ENCODE data around the gene TP53TG5.

Gene TP53TG5

DNA sequence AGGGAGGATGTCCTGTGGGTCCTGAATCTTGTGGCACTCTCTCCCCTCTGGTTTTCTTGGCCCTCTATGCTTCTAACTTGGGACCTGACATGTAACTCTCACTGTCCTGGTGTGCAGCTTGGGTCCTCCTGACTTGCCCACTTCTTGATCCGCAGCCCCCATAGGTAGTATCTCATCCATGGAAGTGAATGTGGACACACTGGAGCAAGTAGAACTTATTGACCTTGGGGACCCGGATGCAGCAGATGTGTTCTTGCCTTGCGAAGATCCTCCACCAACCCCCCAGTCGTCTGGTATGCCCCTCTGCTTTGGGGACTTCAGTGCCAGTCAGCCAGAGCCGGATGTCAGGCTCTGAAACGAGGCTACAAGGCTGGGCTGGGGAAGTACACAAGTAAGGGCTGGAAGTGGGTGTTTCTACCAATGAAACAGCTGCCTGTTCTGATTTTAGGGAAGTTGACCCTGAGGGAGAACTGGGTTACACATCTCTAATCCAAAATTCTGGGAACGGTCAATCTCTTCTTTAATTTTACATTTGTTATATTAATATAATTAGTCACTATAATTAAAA lies 30.6 kb upstream of the TP53TG5 start:
- Mint-ChIP-seq H3K36me3 (ENCODE audit: low read depth) (peaks cover 4% of the 10 kb centered on the region), H3K27ac (no peak overlapping the region), H3K4me1 (ENCODE audit: low read depth) (peaks cover 17% of the 10 kb centered on the region), H3K27me3 (ENCODE audit: low read depth) (peaks cover 18% of the 10 kb centered on the region), H3K4me3 (no peak overlapping the region), H3K9me3 (no peaks in the 10 kb centered on the region)

DNA sequence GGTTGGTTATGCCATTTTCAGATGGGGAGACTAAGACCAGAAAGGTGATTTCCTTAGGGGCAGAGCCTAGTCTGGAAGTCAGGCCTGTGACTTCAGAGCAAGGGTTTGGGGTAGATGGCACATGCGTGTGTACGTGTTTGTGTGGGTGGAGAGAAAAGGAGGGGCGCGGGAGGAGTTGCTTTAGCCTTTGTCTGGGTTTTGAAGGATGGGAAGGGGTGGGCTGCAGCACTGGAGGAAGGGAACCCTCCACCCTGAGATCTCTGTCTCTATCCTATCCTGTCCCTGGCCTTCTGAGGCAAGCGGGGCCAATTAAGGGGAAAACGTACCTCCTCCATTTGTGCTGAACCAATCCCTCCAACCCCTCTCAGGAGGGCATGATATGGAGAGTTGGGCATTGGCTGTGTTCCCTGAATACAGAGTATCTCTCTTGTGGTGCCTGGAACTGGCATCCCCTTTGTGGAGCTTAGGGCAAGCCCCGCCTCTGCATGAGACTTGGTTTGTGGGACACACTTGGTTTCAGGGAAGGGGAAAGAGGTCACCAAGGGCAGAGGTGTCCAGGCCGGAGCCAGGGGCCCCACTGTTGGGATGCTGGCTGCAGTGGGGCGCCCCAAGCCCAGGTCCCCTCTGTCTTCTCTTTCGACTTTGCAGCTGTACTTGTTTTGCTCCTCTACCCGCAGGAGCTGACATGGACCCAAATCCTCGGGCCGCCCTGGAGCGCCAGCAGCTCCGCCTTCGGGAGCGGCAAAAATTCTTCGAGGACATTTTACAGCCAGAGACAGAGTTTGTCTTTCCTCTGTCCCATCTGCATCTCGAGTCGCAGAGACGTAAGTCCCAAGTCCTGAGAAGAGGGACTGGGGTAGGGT lies 29.9 kb upstream of the TP53TG5 start, which contains the start of gene DBNDD2:
Gene DBNDD2 (plus strand): TSS at position 507 of the 863 bp plus-strand sequence. CDS start 179 bp downstream, at position 686.
- Mint-ChIP-seq H3K4me1 (ENCODE audit: low read depth) (peaks cover 17% of the 10 kb centered on the region), H3K27me3 (ENCODE audit: low read depth) (peaks cover 18% of the 10 kb centered on the region), H3K4me3 (peak within 1 kb of the TSS; percentile 80), H3K36me3 (ENCODE audit: low read depth) (peaks cover 7% of the 10 kb centered on the region), H3K27ac (no peak within 1 kb of the TSS), H3K9me3 (no peaks in the 10 kb centered on the region)

GRCh38 chr20:45407067-45407745 lies 29.1 kb upstream of the TP53TG5 start:
- H3K27me3 Mint-ChIP-seq (ENCODE audit: low read depth) = peaks cover 18% of the 10 kb centered on the region
- peaks cover 12% of the 10 kb centered on the region for H3K36me3 Mint-ChIP-seq (ENCODE audit: low read depth)
- H3K9me3 Mint-ChIP-seq = peaks cover 6% of the 10 kb centered on the region
- no peak overlapping the region for H3K27ac Mint-ChIP-seq
- H3K4me3 Mint-ChIP-seq = peak overlapping the region; percentile 80
- peaks cover 17% of the 10 kb centered on the region for H3K4me1 Mint-ChIP-seq (ENCODE audit: low read depth)

DNA sequence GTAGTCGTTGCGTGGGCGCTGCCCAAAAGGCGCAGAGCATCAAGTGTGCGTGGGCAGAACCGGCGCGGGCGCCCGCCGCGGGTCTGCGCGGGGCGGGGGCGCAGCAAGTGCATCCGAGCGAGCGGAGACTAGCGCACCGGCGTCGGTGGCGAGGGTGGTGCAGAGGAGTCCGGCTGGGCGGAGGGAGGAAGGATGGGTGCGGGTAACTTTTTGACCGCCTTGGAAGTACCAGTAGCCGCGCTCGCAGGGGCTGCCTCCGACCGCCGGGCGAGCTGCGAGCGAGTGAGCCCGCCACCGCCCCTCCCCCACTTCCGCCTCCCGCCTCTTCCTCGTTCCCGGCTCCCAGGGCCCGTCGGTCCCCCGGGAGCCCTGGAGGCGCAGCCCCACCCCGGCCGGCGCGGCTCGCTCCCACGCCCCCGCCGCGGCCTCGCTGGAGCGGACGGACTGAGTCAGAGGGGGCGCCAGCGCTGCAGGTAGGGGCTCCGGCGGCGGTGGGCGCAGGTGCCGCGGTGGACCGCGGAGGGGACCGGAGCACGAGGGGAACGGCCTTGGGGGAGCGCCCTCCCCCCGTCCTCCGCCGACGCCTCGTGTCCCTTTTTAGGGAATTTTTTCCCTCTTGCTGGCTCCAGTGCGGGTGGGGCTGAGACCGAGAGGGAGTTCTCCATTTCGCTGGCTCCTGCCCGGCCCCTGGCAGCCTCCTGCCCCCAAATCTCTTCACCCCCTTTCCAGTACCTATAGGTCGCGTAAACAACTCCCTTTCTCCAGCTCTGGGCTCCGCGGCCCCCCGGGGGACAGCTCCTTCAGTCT lies 28.3 kb upstream of the TP53TG5 start:
- Mint-ChIP-seq H3K27ac (peak overlapping the region; percentile 55), H3K36me3 (ENCODE audit: low read depth) (peaks cover 19% of the 10 kb centered on the region), H3K9me3 (peaks cover 13% of the 10 kb centered on the region), H3K4me3 (peak overlapping the region; percentile 80), H3K27me3 (ENCODE audit: low read depth) (peaks cover 18% of the 10 kb centered on the region), H3K4me1 (ENCODE audit: low read depth) (peaks cover 17% of the 10 kb centered on the region)

GRCh38 chr20:45405571-45406259 lies 27.6 kb upstream of the TP53TG5 start:
- peaks cover 18% of the 10 kb centered on the region for H3K27me3 Mint-ChIP-seq (ENCODE audit: low read depth)
- H3K4me1 Mint-ChIP-seq (ENCODE audit: low read depth) = peaks cover 17% of the 10 kb centered on the region
- H3K9me3 Mint-ChIP-seq = peaks cover 19% of the 10 kb centered on the region
- no peak overlapping the region for H3K27ac Mint-ChIP-seq
- H3K4me3 Mint-ChIP-seq = peak overlapping the region; percentile 72
- H3K36me3 Mint-ChIP-seq (ENCODE audit: low read depth) = peaks cover 19% of the 10 kb centered on the region

DNA sequence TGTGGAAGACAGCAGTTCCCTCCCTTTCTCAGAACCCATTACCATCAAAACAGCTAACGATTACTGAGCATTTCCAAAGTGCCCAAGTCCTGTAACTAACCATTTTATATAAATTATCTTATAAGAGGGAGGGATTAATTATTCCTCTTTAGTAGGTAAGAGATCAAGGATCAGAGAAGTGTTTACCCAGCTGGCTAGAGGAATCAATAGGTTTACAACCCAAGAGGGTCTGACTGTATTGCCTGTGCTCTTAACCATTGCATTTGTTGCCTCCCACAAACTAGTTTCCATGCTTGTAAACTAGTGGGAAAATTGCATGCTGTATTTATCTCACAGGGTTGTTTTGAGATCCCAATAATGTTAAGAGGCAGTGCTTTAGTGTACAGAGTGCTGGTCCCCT lies 26.3 kb upstream of the TP53TG5 start:
- H3K4me3 Mint-ChIP-seq = peak overlapping the region; percentile 67
- peaks cover 18% of the 10 kb centered on the region for H3K27me3 Mint-ChIP-seq (ENCODE audit: low read depth)
- H3K36me3 Mint-ChIP-seq (ENCODE audit: low read depth) = peaks cover 19% of the 10 kb centered on the region
- H3K9me3 Mint-ChIP-seq = peaks cover 32% of the 10 kb centered on the region
- H3K4me1 Mint-ChIP-seq (ENCODE audit: low read depth) = peaks cover 17% of the 10 kb centered on the region
- H3K27ac Mint-ChIP-seq = no peak overlapping the region

- H3K9me3 Mint-ChIP-seq = peaks cover 35% of the 10 kb centered on the region
- peaks cover 13% of the 10 kb centered on the region for H3K27me3 Mint-ChIP-seq (ENCODE audit: low read depth)
- peaks cover 14% of the 10 kb centered on the region for H3K4me1 Mint-ChIP-seq (ENCODE audit: low read depth)
- H3K36me3 Mint-ChIP-seq (ENCODE audit: low read depth) = peaks cover 19% of the 10 kb centered on the region
- no peak overlapping the region for H3K4me3 Mint-ChIP-seq
- H3K27ac Mint-ChIP-seq = no peak overlapping the region
These were observed 24.8 kb upstream of the TP53TG5 start for GRCh38 chr20:45402946-45403345.

DNA sequence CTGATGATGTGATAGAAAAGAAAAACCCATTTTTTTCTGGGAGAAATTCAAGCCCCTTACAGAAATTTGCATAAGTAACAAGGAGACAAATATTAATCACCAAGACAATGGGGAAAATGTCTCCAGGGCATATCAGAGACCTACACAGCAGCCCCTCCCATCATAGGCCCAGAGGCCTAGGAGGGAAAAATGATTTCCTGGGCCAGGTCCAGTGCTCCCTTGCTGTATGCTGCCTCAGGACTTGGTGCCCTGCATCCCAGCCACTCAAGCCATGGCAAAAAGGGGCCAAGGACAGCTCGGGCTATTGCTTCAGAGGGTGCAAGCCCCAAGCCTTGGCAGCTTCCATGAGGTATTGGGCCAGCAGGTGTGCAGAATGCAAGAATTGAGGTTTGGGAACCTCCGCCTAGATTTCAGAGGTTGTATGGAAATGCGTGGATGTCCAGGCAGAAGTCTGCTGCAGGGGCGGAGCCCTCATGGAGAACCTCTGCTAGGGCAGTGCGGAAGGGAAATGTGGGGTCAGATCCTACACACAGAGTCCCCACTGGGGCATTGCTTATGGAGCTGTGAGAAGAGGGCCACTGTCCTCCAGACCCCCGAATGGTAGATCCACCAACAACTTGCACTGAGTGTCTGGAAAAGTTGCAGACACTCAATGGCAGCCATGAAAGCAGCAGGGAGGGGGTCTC lies 22.4 kb upstream of the TP53TG5 start:
- Mint-ChIP-seq H3K27me3 (ENCODE audit: low read depth) (peaks cover 8% of the 10 kb centered on the region), H3K9me3 (peaks cover 35% of the 10 kb centered on the region)

GRCh38 chr20:45399018-45399417 lies 20.9 kb upstream of the TP53TG5 start:
- peaks cover 20% of the 10 kb centered on the region for H3K36me3 Mint-ChIP-seq (ENCODE audit: low read depth)
- H3K27ac Mint-ChIP-seq = no peak overlapping the region
- peaks cover 35% of the 10 kb centered on the region for H3K9me3 Mint-ChIP-seq
- peaks cover 3% of the 10 kb centered on the region for H3K27me3 Mint-ChIP-seq (ENCODE audit: low read depth)
- H3K4me3 Mint-ChIP-seq = no peak overlapping the region
- H3K4me1 Mint-ChIP-seq (ENCODE audit: low read depth) = no peaks in the 10 kb centered on the region

More for the DNA sequence above, 22.4 kb upstream of the TP53TG5 start:
- Mint-ChIP-seq H3K4me3 (no peak overlapping the region), H3K4me1 (ENCODE audit: low read depth) (peaks cover 6% of the 10 kb centered on the region), H3K36me3 (ENCODE audit: low read depth) (peaks cover 20% of the 10 kb centered on the region), H3K27ac (no peak overlapping the region)

GRCh38 chr20:45395114-45395415 lies 16.9 kb upstream of the TP53TG5 start:
- Mint-ChIP-seq H3K36me3 (ENCODE audit: low read depth) (peaks cover 5% of the 10 kb centered on the region), H3K27ac (no peak overlapping the region), H3K9me3 (peaks cover 9% of the 10 kb centered on the region), H3K4me1 (ENCODE audit: low read depth) (no peaks in the 10 kb centered on the region), H3K4me3 (no peak overlapping the region), H3K27me3 (ENCODE audit: low read depth) (no peaks in the 10 kb centered on the region)

DNA sequence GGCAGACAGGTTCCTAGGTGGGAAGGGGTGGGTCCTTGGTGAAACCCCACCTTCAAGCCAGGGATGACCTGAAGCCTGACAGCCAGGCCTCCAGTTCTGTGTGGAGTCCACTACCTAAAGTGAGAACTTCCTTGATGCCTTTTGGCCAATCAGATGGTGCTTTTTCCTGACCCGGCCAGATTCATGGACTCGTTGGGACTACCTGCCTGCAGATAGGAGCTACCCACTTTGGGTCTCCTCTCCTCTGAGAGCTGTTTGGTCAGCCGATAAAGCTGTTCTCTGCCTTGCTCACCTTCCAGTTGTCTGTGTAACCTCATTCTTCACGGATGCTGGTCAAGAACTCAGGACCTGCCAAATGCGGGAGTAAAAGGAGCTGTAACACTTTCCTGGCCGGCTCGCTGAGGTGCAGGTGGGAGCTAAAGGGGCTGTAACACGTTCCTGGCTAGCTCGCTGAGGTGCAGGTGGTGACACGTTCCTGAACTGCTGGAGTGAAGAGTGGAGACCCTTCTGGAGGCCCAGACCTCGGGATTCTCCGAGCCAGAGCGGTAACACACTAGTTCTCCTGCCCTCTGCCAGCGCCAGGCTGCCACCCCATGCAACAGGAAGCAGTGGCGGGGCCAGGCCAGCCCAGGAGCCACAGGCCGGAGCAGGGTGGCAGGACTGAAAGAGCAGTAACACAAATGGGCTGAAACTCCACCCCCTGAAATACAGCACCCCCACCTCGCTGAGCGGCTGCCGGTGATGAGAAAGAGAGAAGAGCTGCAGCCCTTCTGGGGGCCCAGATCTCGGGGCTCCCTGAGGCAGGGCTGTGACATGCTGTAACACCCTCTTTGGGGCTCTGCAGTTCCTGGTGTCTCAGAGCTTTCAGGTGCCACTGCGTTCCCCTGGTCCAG lies 16.3 kb upstream of the TP53TG5 start:
- Mint-ChIP-seq H3K27ac (no peak overlapping the region), H3K4me1 (ENCODE audit: low read depth) (no peaks in the 10 kb centered on the region)

DNA sequence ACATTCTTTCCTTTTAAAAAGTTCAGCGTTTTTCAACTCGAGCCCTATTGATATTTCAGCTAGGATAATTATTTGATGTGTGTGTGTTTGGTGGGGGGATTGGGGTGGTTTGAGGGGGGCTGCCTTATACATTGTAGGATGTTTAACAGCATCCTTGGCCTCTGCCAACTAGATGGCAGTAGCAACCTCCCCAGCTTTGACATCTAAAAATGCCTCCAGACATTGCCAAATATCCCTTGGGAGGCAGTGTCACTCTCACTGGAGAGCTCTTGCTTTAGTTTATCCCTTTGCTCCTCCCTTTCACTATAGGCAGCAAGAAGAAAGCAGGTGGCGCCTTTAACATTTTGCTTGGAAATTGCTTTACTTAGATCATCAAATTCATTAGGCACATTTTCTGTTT lies 14.6 kb upstream of the TP53TG5 start:
- Mint-ChIP-seq H3K36me3 (ENCODE audit: low read depth) (peaks cover 1% of the 10 kb centered on the region), H3K27me3 (ENCODE audit: low read depth) (peaks cover 2% of the 10 kb centered on the region), H3K27ac (no peak overlapping the region), H3K4me1 (ENCODE audit: low read depth) (no peaks in the 10 kb centered on the region), H3K9me3 (no peaks in the 10 kb centered on the region), H3K4me3 (no peak overlapping the region)

More for the DNA sequence above, 16.3 kb upstream of the TP53TG5 start:
- Mint-ChIP-seq H3K9me3 (peaks cover 3% of the 10 kb centered on the region), H3K4me3 (no peak overlapping the region), H3K27me3 (ENCODE audit: low read depth) (no peaks in the 10 kb centered on the region), H3K36me3 (ENCODE audit: low read depth) (peaks cover 1% of the 10 kb centered on the region)
